Esophagus squamous epithelium (tissue), 4 donors: Measurements from ENCODE around the gene TLCD3B.

Source experiments
- CTCF ChIP-seq, 6 experiments: fragments of 450-650 bp in 4 of 6; fragments of 200-600 bp in 2 of 6; sonication (generic) in 2 of 6; IDR thresholded peaks; one replicate each; pipeline ENCODE4 v1.5.1; 2016 to 2019; ENCODE audit warnings: antibody characterized with exemption in 6 of 6, mild to moderate bottlenecking in 4 of 6, moderate library complexity in 4 of 6
- POLR2A ChIP-seq, 4 donors: fragments of 450-650 bp; IDR thresholded peaks; one replicate each; pipeline ENCODE4 v1.6.1; 2017; ENCODE audit warnings: antibody characterized with exemption in 4 of 4, mild to moderate bottlenecking in 4 of 4, moderate library complexity in 3 of 4

GRCh38 chr16:30054959-30055553, 24.0 kb upstream of the TLCD3B start:
- peak; percentile 23 to 66 (median 51) for TF ChIP-seq CTCF (IDR thresholded peaks at IDR 0.05)
- no peak for TF ChIP-seq POLR2A (IDR thresholded peaks at IDR 0.05)
